HG03066 (cell line): Measurements from ENCODE around the gene AMHR2.

Experiments used
- ATAC-seq: cut with Tn5 transposase; IDR thresholded peaks from one replicate; pipeline ENCODE4 v1.9.1; 2021; ENCODE audit warnings: low read depth; ENCODE audit not compliant: unreplicated experiment

The AMHR2 gene

GRCh38 chr12:53476769-53477209 lies 53.1 kb downstream of the AMHR2 start:
- ATAC-seq: no peak

GRCh38 chr12:53478865-53479264 lies 55.2 kb downstream of the AMHR2 start:
- ATAC-seq: no peak

DNA sequence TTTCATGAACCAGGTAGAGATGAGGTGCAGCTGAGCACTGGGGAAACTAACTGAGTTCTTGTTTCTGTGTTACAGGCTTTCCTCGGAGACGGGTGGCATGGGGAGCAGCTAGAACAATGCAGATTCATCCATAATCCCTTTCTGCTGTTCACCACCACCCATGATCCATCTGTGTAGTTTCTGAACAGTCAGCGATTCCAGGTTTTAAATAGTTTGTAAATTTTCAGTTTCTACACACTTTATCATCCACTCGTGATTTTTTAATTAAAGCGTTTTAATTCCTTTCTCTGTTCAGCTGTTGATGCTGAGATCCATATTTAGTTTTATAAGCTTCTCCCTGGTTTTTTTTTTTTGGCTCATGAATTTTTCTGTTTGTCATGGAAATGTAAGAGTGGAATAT lies 55.7 kb downstream of the AMHR2 start:
- no peak for ATAC-seq

DNA sequence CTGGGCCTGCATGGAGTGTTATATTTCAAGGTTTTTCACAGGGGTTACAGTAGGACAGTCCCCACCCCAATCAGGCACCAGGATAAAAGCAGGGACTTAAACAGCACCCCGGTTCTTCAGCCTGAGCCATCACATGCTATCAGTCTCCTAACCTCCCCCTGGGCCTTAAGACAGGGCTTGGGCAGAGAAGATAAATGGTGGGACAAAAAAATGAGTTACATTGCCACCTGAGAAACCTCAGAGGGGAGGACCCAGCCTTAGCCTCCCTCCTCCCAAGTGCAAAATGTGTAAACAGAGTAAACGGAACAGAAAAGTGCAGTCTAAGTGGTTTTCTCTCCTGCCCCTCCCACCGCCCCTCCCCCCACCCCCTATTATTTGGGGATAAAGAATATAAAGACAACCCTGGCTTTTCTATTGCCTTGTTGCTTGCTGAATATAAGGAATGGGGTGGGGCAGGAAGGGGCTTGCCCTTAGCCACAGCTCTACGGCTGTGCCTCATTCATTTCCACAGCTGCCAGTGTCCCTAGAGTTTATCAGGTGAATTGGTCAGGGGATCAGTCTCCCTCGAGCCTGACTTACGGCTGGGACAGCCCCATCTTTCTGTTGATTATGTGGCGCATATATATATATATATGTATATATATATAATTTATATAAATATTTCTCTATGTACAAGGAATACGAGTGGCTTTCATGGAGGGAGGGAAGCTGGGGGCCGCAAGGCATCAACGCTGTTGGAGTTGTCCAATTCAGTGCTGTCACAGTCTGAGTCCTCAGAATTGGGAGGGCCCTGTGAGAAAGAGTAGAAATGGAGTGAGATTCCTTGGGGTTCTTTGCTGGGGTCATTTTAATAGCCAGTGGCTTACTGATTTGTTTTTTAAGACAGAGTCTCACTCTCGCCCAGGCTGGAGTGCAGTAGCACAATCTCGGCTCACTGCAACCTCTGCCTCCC lies 57.1 kb downstream of the AMHR2 start:
- ATAC-seq: no peak
